ENCODE data around the gene GRID2. TPM values are rescaled to one million over a fixed set of nuclear protein-coding genes. Genes with fewer than 3 reads are reported as not detected.

GRID2 gene
- polyA plus RNA-seq, 1 donor (not counting 4 experiments of a cell fraction or from before 2014, with no cell fraction given), result not detected

DNA sequence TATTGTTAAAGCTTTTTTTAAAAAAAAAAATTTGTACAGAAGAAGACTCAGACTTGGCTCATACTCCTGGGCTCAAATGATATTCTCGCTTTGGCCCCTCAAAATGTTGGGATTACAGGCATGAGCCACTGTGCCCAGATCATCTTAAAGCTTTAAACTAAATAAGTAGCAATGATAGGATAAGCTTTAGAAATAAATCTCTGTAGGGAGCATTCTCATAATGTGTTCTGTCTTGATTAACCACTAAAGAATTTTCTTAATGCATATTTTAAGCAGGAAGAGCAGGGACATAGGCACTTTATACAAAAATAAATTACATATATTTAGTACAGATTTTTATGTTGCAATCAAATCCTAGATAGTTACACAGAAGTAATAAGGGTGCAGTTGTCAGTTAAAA is 667.2 kb downstream of the GRID2 start:
- no peak for TF ChIP-seq EZH2 (IDR thresholded peaks at IDR 0.05; ENCODE audit: low read length)
- TF ChIP-seq, protein P1, sequence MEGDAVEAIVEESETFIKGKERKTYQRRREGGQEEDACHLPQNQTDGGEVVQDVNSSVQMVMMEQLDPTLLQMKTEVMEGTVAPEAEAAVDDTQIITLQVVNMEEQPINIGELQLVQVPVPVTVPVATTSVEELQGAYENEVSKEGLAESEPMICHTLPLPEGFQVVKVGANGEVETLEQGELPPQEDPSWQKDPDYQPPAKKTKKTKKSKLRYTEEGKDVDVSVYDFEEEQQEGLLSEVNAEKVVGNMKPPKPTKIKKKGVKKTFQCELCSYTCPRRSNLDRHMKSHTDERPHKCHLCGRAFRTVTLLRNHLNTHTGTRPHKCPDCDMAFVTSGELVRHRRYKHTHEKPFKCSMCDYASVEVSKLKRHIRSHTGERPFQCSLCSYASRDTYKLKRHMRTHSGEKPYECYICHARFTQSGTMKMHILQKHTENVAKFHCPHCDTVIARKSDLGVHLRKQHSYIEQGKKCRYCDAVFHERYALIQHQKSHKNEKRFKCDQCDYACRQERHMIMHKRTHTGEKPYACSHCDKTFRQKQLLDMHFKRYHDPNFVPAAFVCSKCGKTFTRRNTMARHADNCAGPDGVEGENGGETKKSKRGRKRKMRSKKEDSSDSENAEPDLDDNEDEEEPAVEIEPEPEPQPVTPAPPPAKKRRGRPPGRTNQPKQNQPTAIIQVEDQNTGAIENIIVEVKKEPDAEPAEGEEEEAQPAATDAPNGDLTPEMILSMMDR (optimal IDR thresholded peaks at IDR 0.05 in 1 of 3, IDR thresholded peaks at IDR 0.05 in 1 of 3, conservative IDR thresholded peaks at IDR 0.05 in 1 of 3; ENCODE audit: extremely low read depth in 1 of 3, insufficient read depth in 2 of 3, low read length in 3 of 3), result no peak
- H3K4me2 ChIP-seq (ENCODE audit: control insufficient read depth, extremely low read depth, insufficient read depth, low read depth, low read length), result no peak overlapping the region
- H3K4me1 ChIP-seq (ENCODE audit: control insufficient read depth, extremely low read depth, insufficient read depth, low read length), result peaks cover 3% of the 10 kb centered on the region
- no peaks in the 10 kb centered on the region for H3K36me3 ChIP-seq (ENCODE audit: control insufficient read depth in 2 of 2, extremely low read depth in 1 of 2, insufficient read depth in 2 of 2, low read length in 2 of 2)
- H4K20me1 ChIP-seq (ENCODE audit: control insufficient read depth, extremely low read depth, insufficient read depth, low read length), result no peaks in the 10 kb centered on the region
- H3K9me1 ChIP-seq (ENCODE audit: control insufficient read depth, extremely low read depth, insufficient read depth, low read length), result no peaks in the 10 kb centered on the region
- FAIRE-seq, result no peak
- no peak overlapping the region for H3K4me3 ChIP-seq (ENCODE audit: control insufficient read depth in 2 of 3, extremely low read depth in 1 of 3, insufficient read depth in 2 of 3, low read depth in 1 of 3, low read length in 3 of 3)
- dilution Hi-C loops (cut with MboI; ENCODE audit: extremely low pct_ligation_motif_present, low sequenced_read_pairs), result no loop called here
- no peaks in the 10 kb centered on the region for H3K9me3 ChIP-seq (ENCODE audit: control insufficient read depth, low read depth, low read length)
- no peak overlapping the region for H3K9ac ChIP-seq (ENCODE audit: control insufficient read depth, extremely low read depth, insufficient read depth, low read length)
- H3K27ac ChIP-seq (ENCODE audit: control insufficient read depth, insufficient read depth, low read length), result no peak overlapping the region
- DNase-seq (ENCODE audit: low read depth, low spot score), result no peak
- H3K27me3 ChIP-seq (ENCODE audit: control insufficient read depth, extremely low read depth, insufficient read depth, low read length), result no peaks in the 10 kb centered on the region
- H2AFZ ChIP-seq (ENCODE audit: control insufficient read depth, low read length), result no peak overlapping the region
- H3K79me2 ChIP-seq (ENCODE audit: control insufficient read depth, insufficient read depth, low read length), result no peaks in the 10 kb centered on the region

DNA sequence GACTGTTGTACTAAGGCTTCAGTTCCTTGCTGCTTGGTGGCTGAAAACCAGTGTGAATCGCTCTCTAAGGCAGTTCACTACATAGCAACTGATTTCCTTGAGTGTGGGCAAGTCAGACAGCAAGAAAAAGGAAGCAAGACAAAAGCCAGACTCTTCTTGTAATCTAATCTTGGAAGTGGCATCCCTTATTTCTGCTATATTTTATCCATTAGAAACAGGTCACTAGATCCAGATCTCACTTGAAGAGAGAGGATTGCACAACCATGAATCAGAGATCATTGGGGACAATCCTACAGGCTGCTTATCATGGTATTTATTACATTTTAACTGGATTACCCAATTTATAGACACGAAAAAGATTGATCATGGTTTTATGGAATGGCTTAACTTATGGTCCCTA is 684.5 kb downstream of the GRID2 start:
- H3K4me2 ChIP-seq (ENCODE audit: control insufficient read depth, extremely low read depth, insufficient read depth, low read depth, low read length), result no peak overlapping the region
- H4K20me1 ChIP-seq (ENCODE audit: control insufficient read depth, extremely low read depth, insufficient read depth, low read length), result no peaks in the 10 kb centered on the region
- H3K9me3 ChIP-seq (ENCODE audit: control insufficient read depth, low read depth, low read length), result no peaks in the 10 kb centered on the region
- dilution Hi-C loops (cut with MboI; ENCODE audit: extremely low pct_ligation_motif_present, low sequenced_read_pairs), result no loop called here
- no peaks in the 10 kb centered on the region for H3K9me1 ChIP-seq (ENCODE audit: control insufficient read depth, extremely low read depth, insufficient read depth, low read length)
- no peak for FAIRE-seq
- H3K79me2 ChIP-seq (ENCODE audit: control insufficient read depth, insufficient read depth, low read length), result no peaks in the 10 kb centered on the region
- no peak for DNase-seq (ENCODE audit: low read depth, low spot score)
- TF ChIP-seq, protein P1 (optimal IDR thresholded peaks at IDR 0.05 in 1 of 3, IDR thresholded peaks at IDR 0.05 in 1 of 3, conservative IDR thresholded peaks at IDR 0.05 in 1 of 3; ENCODE audit: extremely low read depth in 1 of 3, insufficient read depth in 2 of 3, low read length in 3 of 3), result no peak
- TF ChIP-seq EZH2 (IDR thresholded peaks at IDR 0.05; ENCODE audit: low read length), result no peak
- no peak overlapping the region for H3K4me3 ChIP-seq (ENCODE audit: control insufficient read depth in 2 of 3, extremely low read depth in 1 of 3, insufficient read depth in 2 of 3, low read depth in 1 of 3, low read length in 3 of 3)
- H3K27ac ChIP-seq (ENCODE audit: control insufficient read depth, insufficient read depth, low read length), result no peak overlapping the region
- no peaks in the 10 kb centered on the region for H3K27me3 ChIP-seq (ENCODE audit: control insufficient read depth, extremely low read depth, insufficient read depth, low read length)
- no peak overlapping the region for H3K9ac ChIP-seq (ENCODE audit: control insufficient read depth, extremely low read depth, insufficient read depth, low read length)
- H2AFZ ChIP-seq (ENCODE audit: control insufficient read depth, low read length), result no peak overlapping the region
- H3K36me3 ChIP-seq (ENCODE audit: control insufficient read depth in 2 of 2, extremely low read depth in 1 of 2, insufficient read depth in 2 of 2, low read length in 2 of 2), result no peaks in the 10 kb centered on the region
- H3K4me1 ChIP-seq (ENCODE audit: control insufficient read depth, extremely low read depth, insufficient read depth, low read length), result no peaks in the 10 kb centered on the region
